Medulla oblongata (tissue), 1 donor: Measurements from ENCODE around the gene GBGT1.
"Not testable (repeated sequence)": the region's sequence is repeated elsewhere in the genome, so short reads cannot be mapped to it uniquely, and the experiment has no call there.

Source experiments
- DNase-seq: peaks from one replicate; pipeline ENCODE4 v3.0.0-alpha.2; 2015; ENCODE audit errors: extremely low spot score

The GBGT1 gene

DNA sequence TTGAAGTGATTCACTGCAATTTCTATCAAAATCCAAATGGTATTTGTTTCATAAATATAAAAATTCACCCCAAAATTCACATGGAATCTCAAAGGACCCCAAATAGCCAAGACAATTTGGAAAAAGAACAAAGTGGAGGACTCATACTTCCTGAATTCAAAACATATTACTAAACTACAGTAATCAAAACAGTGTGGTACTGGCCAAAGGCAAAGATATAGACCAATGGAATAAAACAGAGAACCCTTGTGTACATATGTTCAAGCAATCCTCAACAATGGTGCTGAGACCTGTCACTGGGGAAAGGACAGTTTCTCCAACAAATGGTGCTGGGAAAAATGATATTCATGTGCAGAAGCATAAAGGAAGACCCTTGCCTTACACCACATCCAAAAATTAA, 31.3 kb upstream of the GBGT1 start:
- no peak for DNase-seq

DNA sequence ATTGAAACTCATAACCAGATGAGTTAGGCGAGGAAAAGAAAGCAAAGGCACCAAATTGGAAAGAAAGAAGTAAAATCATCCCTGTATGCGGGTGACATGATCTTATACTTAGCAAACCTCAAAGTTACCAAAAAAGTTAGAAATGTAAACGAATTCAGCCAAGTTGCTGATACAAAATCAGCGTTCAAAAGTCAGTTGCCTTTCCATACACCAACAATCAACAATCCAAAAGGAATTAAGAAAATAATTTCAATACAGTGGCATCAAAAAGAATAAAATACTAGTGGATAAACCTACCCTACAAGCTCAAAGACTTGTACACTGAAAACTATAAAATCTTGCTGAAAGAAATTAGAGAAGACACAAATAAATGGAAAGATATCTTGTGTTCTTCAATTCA, 30.9 kb upstream of the GBGT1 start:
- no peak for DNase-seq

GRCh38 chr9:133191989-133192388, 28.3 kb upstream of the GBGT1 start:
- no peak for DNase-seq

- no peak for DNase-seq
Measured at GRCh38 chr9:133189826-133190225, 26.1 kb upstream of the GBGT1 start.

DNA sequence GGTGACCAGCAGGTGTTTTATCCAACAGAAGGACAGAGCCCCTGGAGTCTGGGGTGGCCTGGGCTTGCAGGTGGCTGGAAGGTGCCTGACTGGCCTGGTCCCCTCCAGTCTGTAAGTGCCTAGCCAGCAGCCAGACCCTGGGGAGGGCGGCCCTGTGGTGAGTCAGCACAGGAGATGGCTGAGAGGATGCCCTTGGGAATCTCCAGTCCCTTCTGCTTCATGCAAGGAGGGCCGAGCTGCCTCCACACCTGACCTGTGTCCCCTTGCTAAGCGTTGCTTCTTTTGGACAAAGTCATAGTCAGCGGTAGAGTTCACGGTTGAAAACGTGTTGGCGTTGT, 25.1 kb upstream of the GBGT1 start:
- DNase-seq = no peak

DNA sequence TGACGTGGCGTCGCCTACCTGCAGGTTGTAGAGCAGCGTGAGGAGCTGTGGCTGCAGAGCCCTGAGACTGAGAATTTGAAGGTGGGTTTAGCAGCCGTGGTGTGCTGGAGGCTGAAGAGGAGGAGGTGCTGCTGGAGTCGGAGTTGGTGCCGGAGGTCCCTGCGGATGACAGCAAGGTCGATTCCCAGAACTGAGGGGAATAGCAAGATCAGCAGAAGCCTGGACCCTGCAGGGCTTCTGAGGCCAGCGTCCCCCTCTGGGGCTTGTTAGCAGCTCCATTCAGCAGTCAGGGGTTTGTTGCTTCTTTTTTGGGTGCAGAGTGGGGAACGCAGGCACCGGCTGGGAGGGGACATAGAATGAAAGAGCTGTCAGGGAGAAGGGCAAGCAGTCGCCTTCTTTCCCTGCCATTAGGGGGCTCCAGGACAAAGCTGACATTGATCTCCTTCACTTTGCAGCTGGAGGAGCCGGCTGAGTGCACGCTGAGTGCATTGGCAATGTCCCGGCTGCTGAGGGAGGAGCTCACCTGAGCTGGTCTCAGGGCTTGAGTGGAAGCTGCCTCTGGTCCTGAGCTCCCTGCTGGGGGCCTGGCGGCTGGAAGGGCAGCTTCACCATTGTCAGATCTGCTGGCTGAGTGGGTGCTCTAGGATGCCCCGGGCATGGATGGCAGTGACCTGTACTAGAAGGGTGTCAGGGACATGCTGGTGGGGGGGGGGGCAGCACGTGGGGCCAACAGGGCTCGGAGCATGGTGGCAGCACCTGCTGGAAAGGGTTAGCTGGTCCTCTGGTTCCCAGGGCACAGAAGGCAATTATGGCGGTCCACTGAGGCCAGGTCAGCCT, 24.5 kb upstream of the GBGT1 start:
- DNase-seq = peak; percentile 23

DNA sequence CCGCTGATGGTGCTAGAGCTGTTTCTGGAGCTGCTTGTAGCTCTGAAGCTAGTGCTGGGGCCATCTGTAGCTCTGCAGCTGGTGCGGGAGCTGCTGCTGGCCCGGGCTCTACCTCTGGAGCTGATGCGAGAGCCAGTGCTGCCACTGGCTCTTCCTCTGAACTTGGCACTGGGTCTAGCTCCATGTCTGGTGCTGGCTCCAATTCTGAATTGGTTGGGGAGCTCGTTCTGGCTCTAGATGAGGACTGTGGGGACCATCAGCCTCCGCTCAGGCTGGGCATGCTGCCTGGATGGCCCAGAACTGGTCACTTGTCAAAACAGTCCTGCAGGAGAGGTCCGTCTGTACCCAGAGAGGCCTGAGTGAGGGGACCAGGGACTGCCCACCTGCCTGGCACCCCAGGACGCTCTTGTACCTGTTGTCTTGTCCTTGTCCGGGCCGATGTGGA, 23.9 kb upstream of the GBGT1 start:
- DNase-seq = no peak

GRCh38 chr9:133186736-133187135, 23.0 kb upstream of the GBGT1 start:
- no peak for DNase-seq

DNA sequence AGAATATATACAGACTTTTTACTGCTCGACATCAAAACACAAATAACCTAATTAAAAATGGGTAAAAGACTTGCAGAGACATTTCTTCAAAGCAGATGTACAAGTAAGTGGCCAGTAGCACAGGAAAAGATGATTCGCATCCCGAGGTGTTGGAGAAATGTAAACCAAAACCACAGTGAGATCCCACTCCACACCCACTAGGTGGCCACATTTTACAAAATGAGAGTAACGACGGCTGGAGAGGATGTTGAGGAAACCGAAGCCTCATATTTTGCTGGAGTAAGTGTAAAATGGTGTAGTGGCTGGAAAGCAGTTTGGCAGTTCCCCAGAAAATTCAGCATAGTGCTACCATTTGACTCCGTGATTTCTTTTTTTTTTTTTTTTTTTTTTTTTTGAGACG, 21.3 kb upstream of the GBGT1 start:
- DNase-seq = peak; percentile 77

DNA sequence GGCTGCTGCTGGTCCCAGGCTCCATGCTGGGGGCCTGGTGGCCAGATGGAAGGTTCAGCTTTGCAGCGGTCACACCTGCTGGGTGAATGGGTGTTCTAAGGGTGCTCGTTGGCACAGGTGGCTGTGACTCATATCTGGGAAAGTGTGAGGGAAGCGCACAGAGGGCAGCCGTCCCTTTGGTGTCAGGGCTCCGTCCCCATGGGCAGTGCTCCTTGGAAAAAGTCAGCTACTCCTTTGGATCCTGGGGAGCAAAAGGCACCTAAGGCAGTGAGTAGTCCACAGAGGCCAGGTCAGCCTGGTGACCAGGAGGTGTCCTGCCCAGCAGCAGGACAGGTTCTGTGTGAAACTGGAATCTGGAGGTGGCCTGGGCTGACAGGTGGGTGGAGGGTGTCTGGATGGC, 18.4 kb upstream of the GBGT1 start:
- DNase-seq = no peak

DNA sequence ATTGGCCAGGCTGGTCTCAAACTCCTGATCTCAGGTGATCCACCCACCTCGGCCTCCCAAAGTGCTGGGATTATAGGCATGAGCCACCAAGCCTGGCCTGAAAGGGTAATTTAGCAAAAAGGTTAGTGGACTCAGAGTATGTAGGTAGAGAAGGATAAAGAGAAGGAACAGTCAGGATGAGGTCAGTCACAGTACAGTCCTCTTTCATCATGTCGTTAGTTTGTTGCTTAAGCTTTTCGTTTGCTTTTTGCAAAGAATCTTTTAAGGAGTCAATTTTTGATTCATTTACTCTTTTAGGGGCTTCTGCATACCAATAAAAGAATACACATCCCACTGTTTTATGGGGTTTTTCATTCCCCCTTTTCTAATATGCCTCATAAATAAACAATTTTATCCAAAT, 17.8 kb upstream of the GBGT1 start:
- DNase-seq = no peak

DNA sequence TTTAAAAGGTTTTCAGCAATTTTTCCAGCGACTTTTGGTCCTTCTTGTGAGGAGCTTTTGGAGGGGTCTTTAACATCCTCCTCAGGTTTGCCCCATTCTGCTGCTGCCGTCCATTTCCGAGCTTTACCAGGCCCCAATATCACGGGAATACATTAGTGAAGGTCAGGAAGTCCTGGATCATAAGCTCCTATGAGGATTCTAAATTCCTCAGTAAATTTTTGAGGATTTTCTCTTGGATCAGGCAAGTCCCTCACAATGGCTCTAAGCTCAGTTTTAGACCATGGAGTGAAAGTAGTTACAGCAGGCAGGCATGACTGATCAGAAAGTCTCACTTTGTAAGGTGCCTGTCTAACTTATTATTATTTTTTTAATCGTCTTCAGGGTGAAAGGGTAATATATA, 17.2 kb upstream of the GBGT1 start:
- DNase-seq = no peak

DNA sequence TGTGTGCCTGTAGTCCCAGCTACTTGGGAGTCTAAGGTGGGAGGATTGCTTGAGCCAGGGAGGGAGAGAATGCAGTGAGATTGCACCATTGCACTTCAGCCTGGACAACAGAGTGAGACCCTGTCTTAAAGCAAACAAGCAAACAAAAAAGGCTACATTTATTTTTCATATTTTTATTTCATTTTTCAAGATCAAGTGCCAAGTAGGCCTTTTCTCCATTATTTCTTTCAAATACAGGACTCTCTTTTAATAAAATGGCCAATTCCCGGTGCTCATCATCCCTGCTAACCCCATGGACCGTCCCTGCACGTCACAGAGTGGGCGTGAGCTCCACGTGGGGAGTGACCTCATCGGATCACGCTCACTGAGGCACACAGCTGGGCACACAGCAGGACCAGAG, 9.3 kb upstream of the GBGT1 start:
- no peak for DNase-seq

- no peak for DNase-seq
Measured at GRCh38 chr9:133171161-133171961, 7.6 kb upstream of the GBGT1 start.

DNA sequence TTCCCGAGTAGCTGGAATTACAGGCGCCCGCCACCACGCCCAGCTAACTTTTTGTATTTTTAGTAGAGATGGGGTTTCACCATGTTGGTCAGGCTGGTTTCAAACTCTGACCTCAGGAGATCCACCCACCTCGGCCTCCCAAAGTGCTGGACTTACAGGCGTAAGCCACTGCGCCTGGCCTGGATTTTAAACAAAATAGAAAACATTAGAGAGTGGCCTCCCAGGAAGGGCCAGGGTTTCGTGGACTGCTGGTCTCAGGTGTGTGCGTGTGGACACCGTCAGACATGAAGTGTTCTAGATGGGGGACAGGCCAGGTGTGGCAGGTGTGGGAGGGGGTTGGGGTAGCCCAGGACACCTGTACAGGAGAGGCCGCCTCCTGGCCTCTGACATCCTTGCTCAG, 7.0 kb upstream of the GBGT1 start:
- no peak for DNase-seq

GRCh38 chr9:133169687-133170086, 6.0 kb upstream of the GBGT1 start:
- not testable (repeated sequence) for DNase-seq

- DNase-seq = no peak
Measured at GRCh38 chr9:133169102-133169501, 5.4 kb upstream of the GBGT1 start.

DNA sequence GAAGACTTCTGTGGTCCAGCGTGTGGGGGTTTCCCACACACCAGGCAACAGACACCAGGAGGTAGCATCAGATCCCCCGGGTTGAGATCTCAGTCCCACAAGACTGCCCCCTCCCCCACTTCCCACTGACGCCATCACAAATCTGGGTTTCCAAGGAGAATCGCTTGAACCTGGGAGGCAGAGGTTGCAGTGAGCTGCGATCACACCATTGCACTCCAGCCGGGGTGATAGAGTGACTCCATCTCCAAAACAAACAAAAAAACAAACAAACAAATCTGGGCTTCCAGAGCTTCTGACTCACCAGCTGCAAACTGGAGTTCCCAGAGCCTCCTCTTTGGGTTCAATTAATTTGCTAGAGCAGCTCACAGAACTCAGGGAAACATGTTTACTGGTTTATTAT, 4.7 kb upstream of the GBGT1 start:
- DNase-seq = no peak

- DNase-seq = no peak
Measured at GRCh38 chr9:133167769-133168168, 4.1 kb upstream of the GBGT1 start.

DNA sequence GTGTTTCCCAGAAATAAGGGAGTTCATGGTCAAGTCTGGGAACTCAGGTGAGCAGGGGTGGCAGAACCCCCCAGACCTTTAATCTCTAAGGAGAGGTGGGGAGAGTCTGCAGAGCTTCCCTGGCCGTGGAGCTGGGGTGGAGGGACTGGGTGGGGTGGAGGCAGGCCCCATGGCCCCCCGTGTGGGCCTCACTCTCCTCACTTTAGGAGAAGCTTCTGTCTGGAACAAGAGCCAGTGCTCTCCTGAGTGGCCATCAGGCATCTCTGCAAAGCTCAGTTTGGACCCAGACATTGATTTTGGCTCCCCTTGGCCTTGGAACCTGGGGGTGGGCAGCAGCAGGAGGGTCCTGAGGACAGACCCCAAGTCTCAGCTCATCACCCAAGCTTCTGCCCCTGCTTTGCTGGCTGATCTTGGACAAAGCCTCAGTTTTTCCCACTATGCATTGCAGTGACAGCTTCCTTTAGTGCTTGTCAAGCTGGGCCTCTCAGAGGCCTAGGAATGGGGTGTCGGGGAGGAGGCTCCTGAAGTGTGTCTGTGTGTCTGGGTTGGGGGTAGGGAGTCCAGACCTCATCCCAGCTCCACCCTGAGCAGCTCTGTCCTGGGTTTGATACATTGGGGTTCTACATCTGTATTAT, 3.5 kb upstream of the GBGT1 start:
- no peak for DNase-seq

- DNase-seq = no peak
Measured at GRCh38 chr9:133166392-133166791, 2.7 kb upstream of the GBGT1 start.

DNA sequence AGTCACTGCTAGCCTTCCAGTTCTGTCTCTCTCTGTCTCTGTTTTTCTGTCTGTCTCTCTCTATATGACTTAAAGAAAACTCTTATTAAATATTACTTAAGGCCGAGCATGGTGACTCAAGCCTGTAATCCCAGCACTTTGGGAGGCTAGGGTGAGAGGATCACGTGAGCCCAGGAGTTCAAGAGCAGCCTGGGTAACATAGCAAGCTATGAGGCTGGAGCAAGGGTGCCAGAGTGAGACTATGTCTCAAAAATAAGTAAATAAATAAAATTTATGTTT, 1.7 kb upstream of the GBGT1 start:
- no peak for DNase-seq

GRCh38 chr9:133164191-133164590, 477 bp upstream of the GBGT1 start:
- DNase-seq = no peak
